ENCODE data around the gene UFM1. TPM values are rescaled to one million over a fixed set of nuclear protein-coding genes. Genes with fewer than 3 reads are reported as not detected.

UFM1 gene
- total and polyA plus RNA-seq, 9 donors, result 40.5 to 73.4 (median 46.2) TPM

GRCh38 chr13:38385153-38385891, 35.7 kb downstream of the UFM1 start:
- DNase-seq, result no peak
- 72 to 74% (median 73%) methylated on average over 9 of the region's 9 CpGs for WGBS, 3 donors
- no peaks in the 10 kb centered on the region for H3K36me3 ChIP-seq
- H3K4me3 ChIP-seq, result no peak overlapping the region
- no peak for TF ChIP-seq EP300 (IDR thresholded peaks at IDR 0.05)
- TF ChIP-seq CTCF (IDR thresholded peaks at IDR 0.05), result no peak
- no peak for TF ChIP-seq POLR2A (IDR thresholded peaks at IDR 0.05)
- H3K27me3 ChIP-seq, result no peaks in the 10 kb centered on the region
- H3K4me1 ChIP-seq (ENCODE audit: insufficient read depth), result peaks cover 11% of the 10 kb centered on the region
- H3K9me3 ChIP-seq, result no peaks in the 10 kb centered on the region
- intact Hi-C loops (cut with DNase I), result no loop called here
- no peak overlapping the region for H3K27ac ChIP-seq

- Histone ChIP-seq H3K27ac (no peak overlapping the region), H3K9me3 (no peaks in the 10 kb centered on the region), H3K36me3 (no peaks in the 10 kb centered on the region), H3K4me1 (ENCODE audit: insufficient read depth) (peaks cover 5% of the 10 kb centered on the region), H3K4me3 (no peak overlapping the region), H3K27me3 (no peaks in the 10 kb centered on the region)
- DNase-seq, result no peak
- TF ChIP-seq POLR2A (IDR thresholded peaks at IDR 0.05) (no peak), CTCF (IDR thresholded peaks at IDR 0.05) (no peak), EP300 (IDR thresholded peaks at IDR 0.05) (no peak)
- intact Hi-C loops (cut with DNase I), result no loop called here
- 94 to 96% (median 96%) methylated on average over 1 of the region's 1 CpG for WGBS, 3 donors
Observed at GRCh38 chr13:38386421-38386820, 36.8 kb downstream of the UFM1 start.

DNA sequence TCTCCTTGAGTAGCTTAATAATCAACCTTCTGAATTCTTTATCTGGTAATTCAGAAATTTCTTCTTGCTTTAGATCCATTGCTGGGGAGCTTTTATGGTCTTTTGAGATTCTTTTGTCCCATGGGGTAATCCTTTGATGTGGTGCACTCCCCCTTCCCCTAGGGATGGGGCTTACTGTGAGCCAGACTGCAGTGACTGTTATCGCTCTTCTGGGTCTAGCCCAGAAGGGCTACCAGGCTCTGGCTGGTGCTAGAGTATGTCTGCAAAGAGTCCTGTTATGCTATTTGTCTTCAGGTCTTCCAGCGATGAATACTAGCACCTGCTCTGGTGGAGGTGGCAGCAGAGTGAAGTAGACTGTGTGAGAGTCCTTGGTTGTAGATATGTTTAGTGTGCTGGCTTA, 41.7 kb downstream of the UFM1 start:
- Histone ChIP-seq H3K4me1 (ENCODE audit: insufficient read depth) (no peaks in the 10 kb centered on the region), H3K27ac (no peak overlapping the region), H3K4me3 (no peak overlapping the region), H3K9me3 (no peaks in the 10 kb centered on the region), H3K36me3 (no peaks in the 10 kb centered on the region), H3K27me3 (no peaks in the 10 kb centered on the region)
- intact Hi-C loops (cut with DNase I), result no loop called here
- TF ChIP-seq POLR2A (IDR thresholded peaks at IDR 0.05), result no peak
- no peak for TF ChIP-seq EP300 (IDR thresholded peaks at IDR 0.05)
- no peak for TF ChIP-seq CTCF (IDR thresholded peaks at IDR 0.05)
- WGBS, 3 donors, result 92 to 99% (median 96%) methylated on average over 2 of the region's 2 CpGs
- DNase-seq, result no peak

DNA sequence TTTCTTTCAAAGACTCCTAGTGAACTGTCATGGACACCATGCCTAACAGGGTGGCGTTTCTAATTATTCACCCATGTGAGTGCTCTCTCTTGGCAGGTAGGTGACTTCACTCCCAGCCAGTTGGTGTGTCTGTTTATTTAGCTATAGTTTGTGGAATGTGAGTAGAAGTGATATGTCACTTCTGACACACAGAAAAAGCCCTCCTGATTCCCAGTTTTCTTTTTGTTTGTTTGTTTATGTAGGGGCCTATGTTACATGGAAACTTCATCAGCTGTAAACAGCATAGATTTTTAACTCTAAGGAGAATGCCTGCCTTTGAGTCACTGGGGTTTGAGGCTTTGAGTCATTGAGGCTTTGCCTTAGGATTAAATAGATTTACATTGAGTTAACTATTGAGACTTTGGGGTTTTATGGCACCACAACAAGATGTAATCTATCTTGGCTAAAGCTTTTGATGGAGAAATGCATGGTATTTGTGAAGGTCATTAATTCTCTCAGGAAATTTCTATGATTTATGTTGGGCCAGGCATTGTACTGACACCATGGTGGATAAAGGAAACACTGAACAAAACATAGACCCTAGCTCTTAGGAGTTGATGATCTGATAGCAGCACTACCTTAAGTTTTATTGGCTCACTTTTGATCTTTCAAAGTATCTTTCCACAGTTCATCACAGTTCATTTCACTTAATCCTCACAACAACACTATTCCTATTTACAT, 45.3 kb downstream of the UFM1 start:
- no peak for DNase-seq
- Histone ChIP-seq H3K27me3 (no peaks in the 10 kb centered on the region), H3K36me3 (no peaks in the 10 kb centered on the region), H3K27ac (no peak overlapping the region), H3K9me3 (no peaks in the 10 kb centered on the region), H3K4me1 (ENCODE audit: insufficient read depth) (peaks cover 3% of the 10 kb centered on the region), H3K4me3 (no peak overlapping the region)
- TF ChIP-seq EP300 (IDR thresholded peaks at IDR 0.05) (no peak), CTCF (IDR thresholded peaks at IDR 0.05) (no peak), POLR2A (IDR thresholded peaks at IDR 0.05) (no peak)
- 65 to 83% (median 78%) methylated on average over 1 of the region's 1 CpG for WGBS, 3 donors
- intact Hi-C loops (cut with DNase I), result no loop called here

All from ovary (tissue), 9 donors.